Measurements from ENCODE around the gene TRAPPC10.

DNA sequence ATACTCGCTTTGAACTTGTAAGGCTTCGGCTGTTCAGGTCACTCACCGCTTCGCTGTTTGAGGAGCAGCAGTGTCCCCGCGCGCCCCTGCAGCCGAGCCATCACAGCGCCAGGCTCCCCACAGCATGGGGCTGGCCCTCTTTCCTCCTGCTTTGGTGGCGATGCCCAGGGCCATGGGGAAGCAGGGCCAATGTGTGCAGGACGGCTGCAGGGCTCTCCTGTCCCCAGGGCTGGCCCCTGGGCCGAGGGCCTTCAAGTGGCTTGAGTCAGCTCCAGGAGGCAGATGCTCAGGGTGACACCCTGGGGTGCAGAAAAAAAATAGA is 38.5 kb upstream of the TRAPPC10 start:
- TF ChIP-seq, protein P1, sequence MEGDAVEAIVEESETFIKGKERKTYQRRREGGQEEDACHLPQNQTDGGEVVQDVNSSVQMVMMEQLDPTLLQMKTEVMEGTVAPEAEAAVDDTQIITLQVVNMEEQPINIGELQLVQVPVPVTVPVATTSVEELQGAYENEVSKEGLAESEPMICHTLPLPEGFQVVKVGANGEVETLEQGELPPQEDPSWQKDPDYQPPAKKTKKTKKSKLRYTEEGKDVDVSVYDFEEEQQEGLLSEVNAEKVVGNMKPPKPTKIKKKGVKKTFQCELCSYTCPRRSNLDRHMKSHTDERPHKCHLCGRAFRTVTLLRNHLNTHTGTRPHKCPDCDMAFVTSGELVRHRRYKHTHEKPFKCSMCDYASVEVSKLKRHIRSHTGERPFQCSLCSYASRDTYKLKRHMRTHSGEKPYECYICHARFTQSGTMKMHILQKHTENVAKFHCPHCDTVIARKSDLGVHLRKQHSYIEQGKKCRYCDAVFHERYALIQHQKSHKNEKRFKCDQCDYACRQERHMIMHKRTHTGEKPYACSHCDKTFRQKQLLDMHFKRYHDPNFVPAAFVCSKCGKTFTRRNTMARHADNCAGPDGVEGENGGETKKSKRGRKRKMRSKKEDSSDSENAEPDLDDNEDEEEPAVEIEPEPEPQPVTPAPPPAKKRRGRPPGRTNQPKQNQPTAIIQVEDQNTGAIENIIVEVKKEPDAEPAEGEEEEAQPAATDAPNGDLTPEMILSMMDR (conservative IDR thresholded peaks at IDR 0.05; ENCODE audit: low read length) = no peak
- no peak for TF ChIP-seq EZH2phosphoT487 (IDR thresholded peaks at IDR 0.05; ENCODE audit: borderline replicate concordance)
